ENCODE data around the gene RAB33B.

- no peak for TF ChIP-seq REST (IDR thresholded peaks at IDR 0.05; ENCODE audit: insufficient read depth in 1 of 2, low read depth in 2 of 2, low read length in 2 of 2)
- no peak for TF ChIP-seq TAF1 (IDR thresholded peaks at IDR 0.05; ENCODE audit: borderline replicate concordance, insufficient read depth, low read length)
Observed at GRCh38 chr4:139454111-139455045, at the start of gene RAB33B.

Data from PFSK-1 (cell line).